D341Med (cell line): Measurements from ENCODE around the gene CD40.
A peak's percentile ranks its signal among the peaks of the same experiment; 100 is the strongest.
"Not testable (repeated sequence)": the region's sequence is repeated elsewhere in the genome, so short reads cannot be mapped to it uniquely, and the experiment has no call there.

Experiments
- DNase-seq: peaks from one replicate; pipeline ENCODE4 v3.0.0; 2012; ENCODE audit warnings: low spot score

CD40 gene

GRCh38 chr20:46117704-46118467 lies at the start of gene CD40:
Gene CD40, plus strand, starts transcription at chr20:46118314. Its CDS starts 30 bp downstream, at chr20:46118344.
- DNase-seq = no peak

GRCh38 chr20:46070215-46070900 lies 47.8 kb upstream of the CD40 start:
- DNase-seq = no peak

GRCh38 chr20:46071573-46071972 lies 46.5 kb upstream of the CD40 start:
- DNase-seq = no peak

GRCh38 chr20:46073024-46073423 lies 45.1 kb upstream of the CD40 start:
- DNase-seq = no peak

GRCh38 chr20:46073443-46073842 lies 44.7 kb upstream of the CD40 start:
- DNase-seq = no peak

GRCh38 chr20:46074006-46074405 lies 44.1 kb upstream of the CD40 start:
- no peak for DNase-seq

- DNase-seq = no peak
Observed at GRCh38 chr20:46076806-46077205, 41.3 kb upstream of the CD40 start.

- DNase-seq = no peak
Observed at GRCh38 chr20:46077642-46078305, 40.3 kb upstream of the CD40 start.

GRCh38 chr20:46078954-46079353 lies 39.2 kb upstream of the CD40 start:
- DNase-seq = no peak

GRCh38 chr20:46081074-46081473 lies 37.0 kb upstream of the CD40 start:
- DNase-seq = no peak

- no peak for DNase-seq
Observed at GRCh38 chr20:46083101-46083500, 35.0 kb upstream of the CD40 start.

- DNase-seq = no peak
Observed at GRCh38 chr20:46083531-46084061, 34.5 kb upstream of the CD40 start.

- no peak for DNase-seq
Observed at GRCh38 chr20:46084805-46085178, 33.3 kb upstream of the CD40 start.

- DNase-seq = no peak
Observed at GRCh38 chr20:46085179-46085851, 32.8 kb upstream of the CD40 start.

- DNase-seq = no peak
Observed at GRCh38 chr20:46087161-46087560, 31.0 kb upstream of the CD40 start.

- DNase-seq = no peak
Observed at GRCh38 chr20:46088409-46089166, 29.5 kb upstream of the CD40 start.

- no peak for DNase-seq
Observed at GRCh38 chr20:46089167-46089416, 29.0 kb upstream of the CD40 start.

- DNase-seq = peak; percentile 96
Observed at GRCh38 chr20:46089417-46090388, 28.4 kb upstream of the CD40 start, which contains the start of gene NCOA5. Gene NCOA5, minus strand, starts transcription at chr20:46089962. Its CDS starts 10,538 bp downstream, at chr20:46079424.

GRCh38 chr20:46091622-46092535 lies 26.2 kb upstream of the CD40 start:
- not testable (repeated sequence) for DNase-seq
